Natural killer cell (primary cell): ENCODE data around the gene GIT2. TPM values are rescaled to one million over a fixed set of nuclear protein-coding genes. Genes with fewer than 3 reads are reported as not detected.

Experiments
- ATAC-seq, 3 donors: fragments of 150-1000 bp in 2 of 3; fragments of 200-7000 bp in 1 of 3; cut with Tn5 transposase; 1 replicate in 1 of 3; 2 replicates in 2 of 3; pipeline ENCODE4 v1.10.0; 2021; ENCODE audit warnings: mild to moderate bottlenecking in 2 of 3, moderate library complexity in 2 of 3
- DNase-seq, 2 donors: peaks; one replicate each; pipeline versions ENCODE4 v3.0.0 to v3.0.0-alpha.2; 2013 to 2021; ENCODE audit warnings: mixed read lengths in 1 of 2
- H3K27ac ChIP-seq: one replicate; pipeline ENCODE4 v1.5.1; 2013; ENCODE audit warnings: mild to moderate bottlenecking, low read length
- H3K27me3 ChIP-seq: one replicate; pipeline ENCODE4 v1.6.1; 2013; ENCODE audit warnings: low read length; ENCODE audit not compliant: control insufficient read depth, insufficient read depth
- H3K36me3 ChIP-seq: one replicate; pipeline ENCODE4 v1.6.1; 2013; ENCODE audit warnings: low read length; ENCODE audit not compliant: control insufficient read depth, insufficient read depth
- H3K4me1 ChIP-seq: one replicate; pipeline ENCODE4 v1.6.1; 2013; ENCODE audit warnings: low read length; ENCODE audit not compliant: control insufficient read depth, insufficient read depth
- H3K4me3 ChIP-seq: one replicate; pipeline ENCODE4 v1.5.1; 2013; ENCODE audit warnings: low read length
- H3K9me3 ChIP-seq: one replicate; pipeline ENCODE4 v1.6.1; 2013; ENCODE audit warnings: low read length; ENCODE audit not compliant: control insufficient read depth, insufficient read depth
- H3K27ac Mint-ChIP-seq, 2 donors: one replicate each; pipeline ENCODE4 v1.8.0; 2022; ENCODE audit warnings: mild to moderate bottlenecking in 2 of 2, mixed read lengths in 2 of 2, moderate library complexity in 1 of 2
- H3K27me3 Mint-ChIP-seq, 2 donors: one replicate each; pipeline ENCODE4 v1.8.0; 2022; ENCODE audit warnings: low read depth in 2 of 2, mixed read lengths in 2 of 2
- H3K36me3 Mint-ChIP-seq: one replicate; pipeline ENCODE4 v1.8.0; 2022; ENCODE audit warnings: mixed read lengths
- H3K4me1 Mint-ChIP-seq, 2 donors: one replicate each; pipeline ENCODE4 v1.8.0; 2022; ENCODE audit warnings: mixed read lengths in 2 of 2
- H3K4me3 Mint-ChIP-seq: one replicate; pipeline ENCODE4 v1.8.0; 2022; ENCODE audit warnings: mild to moderate bottlenecking, moderate library complexity, mixed read lengths
- H3K9me3 Mint-ChIP-seq, 2 donors: one replicate each; pipeline ENCODE4 v1.8.0; 2022; ENCODE audit warnings: mixed read lengths in 2 of 2
- WGBS: methylation state at CpG from one replicate; pipeline ENCODE4 v1.1.7; 2013; ENCODE audit warnings: missing lambda C conversion rate; ENCODE audit not compliant: insufficient coverage; 5-methylcytosine and 5-hydroxymethylcytosine counted together
- intact Hi-C: fragments of 100-400 bp; cut with micrococcal nuclease; formaldehyde crosslinking; loops from one replicate; pipeline ENCODE4 v1.14.2; 2022
- total RNA-seq, 4 donors: library from RNA; stranded (reverse); fragments of 120-200 nt in 1 of 4; gene quantifications; one replicate each; pipeline versions ENCODE4 v1.2.3 to v1.2.4, GENCODE V29; 2013 to 2022
- TF ChIP-seq, protein P1 (sequence below): fragments of 200-600 bp; IDR thresholded peaks from one replicate; pipeline ENCODE4 v1.8.0; 2022; ENCODE audit warnings: antibody characterized with exemption

GIT2 gene, protein sequence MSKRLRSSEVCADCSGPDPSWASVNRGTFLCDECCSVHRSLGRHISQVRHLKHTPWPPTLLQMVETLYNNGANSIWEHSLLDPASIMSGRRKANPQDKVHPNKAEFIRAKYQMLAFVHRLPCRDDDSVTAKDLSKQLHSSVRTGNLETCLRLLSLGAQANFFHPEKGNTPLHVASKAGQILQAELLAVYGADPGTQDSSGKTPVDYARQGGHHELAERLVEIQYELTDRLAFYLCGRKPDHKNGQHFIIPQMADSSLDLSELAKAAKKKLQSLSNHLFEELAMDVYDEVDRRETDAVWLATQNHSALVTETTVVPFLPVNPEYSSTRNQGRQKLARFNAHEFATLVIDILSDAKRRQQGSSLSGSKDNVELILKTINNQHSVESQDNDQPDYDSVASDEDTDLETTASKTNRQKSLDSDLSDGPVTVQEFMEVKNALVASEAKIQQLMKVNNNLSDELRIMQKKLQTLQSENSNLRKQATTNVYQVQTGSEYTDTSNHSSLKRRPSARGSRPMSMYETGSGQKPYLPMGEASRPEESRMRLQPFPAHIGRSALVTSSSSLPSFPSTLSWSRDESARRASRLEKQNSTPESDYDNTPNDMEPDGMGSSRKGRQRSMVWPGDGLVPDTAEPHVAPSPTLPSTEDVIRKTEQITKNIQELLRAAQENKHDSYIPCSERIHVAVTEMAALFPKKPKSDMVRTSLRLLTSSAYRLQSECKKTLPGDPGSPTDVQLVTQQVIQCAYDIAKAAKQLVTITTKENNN
- total RNA-seq, result 100 to 1,000 TPM in 2 of 3 donors, 10 to 100 TPM in 1; 98.8 to 118 (median 117) TPM
- 139 TPM for total RNA-seq (2013)

DNA sequence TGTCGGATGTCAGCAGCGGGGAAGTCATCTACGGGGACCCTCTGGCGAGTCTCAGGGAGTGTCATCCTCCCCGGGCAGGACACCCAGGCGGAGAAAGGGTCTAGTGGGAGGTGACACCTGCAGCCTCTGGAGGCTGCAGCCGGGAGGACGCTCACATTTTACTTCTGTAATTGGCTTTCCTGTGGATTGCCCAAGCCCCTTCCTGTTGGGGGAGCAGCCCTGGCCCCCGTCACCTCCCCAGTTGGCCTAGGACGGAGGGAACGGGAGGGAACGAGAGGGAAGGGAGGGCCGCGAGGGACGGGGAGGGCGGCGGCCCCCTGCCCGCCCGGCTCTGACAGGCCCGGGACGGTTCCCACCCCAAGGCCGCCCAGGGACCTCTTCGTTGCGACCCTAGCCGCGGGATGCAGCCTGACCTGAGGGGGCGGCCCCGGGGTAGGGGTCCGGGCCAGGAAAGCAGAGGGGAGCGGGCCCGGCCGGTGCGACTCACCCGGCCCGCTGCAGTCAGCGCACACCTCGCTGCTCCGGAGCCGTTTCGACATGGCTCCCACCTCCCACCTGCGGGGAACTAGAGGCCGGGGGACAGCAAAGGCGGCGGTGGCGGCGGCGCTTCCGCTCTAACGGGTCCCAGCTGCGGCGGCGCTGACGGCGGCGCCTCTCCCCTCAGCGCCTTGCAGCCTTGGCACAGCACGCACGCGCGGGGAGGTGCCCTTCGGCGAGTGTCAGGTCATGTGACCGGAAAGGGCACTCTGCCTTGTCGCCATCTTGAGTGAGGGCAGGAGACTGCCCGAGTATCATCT, at the start of gene GIT2:
TSS of gene GIT2 (minus strand) at position 683 of the 797 bp plus-strand sequence. CDS start at position 539, 144 bp downstream.
- Histone ChIP-seq H3K9me3 (no peaks in the 10 kb centered on the region), H3K36me3 (peaks cover 11% of the 10 kb centered on the region), H3K4me1 (peaks cover 35% of the 10 kb centered on the region), H3K27me3 (no peaks in the 10 kb centered on the region), H3K4me3 (peak within 1 kb of the TSS; percentile 93), H3K27ac (peak within 1 kb of the TSS; percentile 90)
- peaks cover 53 to 67% of the 10 kb centered on the region in 2 donors for H3K4me1 Mint-ChIP-seq
- no peaks in the 10 kb centered on the region for H3K36me3 Mint-ChIP-seq
- intact Hi-C loops, result loop anchor here (5.0 to 10.0 kb wide), 5 partner anchors 51 to 424 kb away; partner anchors contain the start of genes C12orf76, FAM222A, GLTP and MMAB
- DNase-seq, result peak; percentile 89 to 98
- peak within 1 kb of the TSS; percentile 93 to 96 for H3K27ac Mint-ChIP-seq
- no peaks in the 10 kb centered on the region for H3K9me3 Mint-ChIP-seq
- ATAC-seq, result peak; percentile 67 to 83 (median 77)
- TF ChIP-seq, protein P1, sequence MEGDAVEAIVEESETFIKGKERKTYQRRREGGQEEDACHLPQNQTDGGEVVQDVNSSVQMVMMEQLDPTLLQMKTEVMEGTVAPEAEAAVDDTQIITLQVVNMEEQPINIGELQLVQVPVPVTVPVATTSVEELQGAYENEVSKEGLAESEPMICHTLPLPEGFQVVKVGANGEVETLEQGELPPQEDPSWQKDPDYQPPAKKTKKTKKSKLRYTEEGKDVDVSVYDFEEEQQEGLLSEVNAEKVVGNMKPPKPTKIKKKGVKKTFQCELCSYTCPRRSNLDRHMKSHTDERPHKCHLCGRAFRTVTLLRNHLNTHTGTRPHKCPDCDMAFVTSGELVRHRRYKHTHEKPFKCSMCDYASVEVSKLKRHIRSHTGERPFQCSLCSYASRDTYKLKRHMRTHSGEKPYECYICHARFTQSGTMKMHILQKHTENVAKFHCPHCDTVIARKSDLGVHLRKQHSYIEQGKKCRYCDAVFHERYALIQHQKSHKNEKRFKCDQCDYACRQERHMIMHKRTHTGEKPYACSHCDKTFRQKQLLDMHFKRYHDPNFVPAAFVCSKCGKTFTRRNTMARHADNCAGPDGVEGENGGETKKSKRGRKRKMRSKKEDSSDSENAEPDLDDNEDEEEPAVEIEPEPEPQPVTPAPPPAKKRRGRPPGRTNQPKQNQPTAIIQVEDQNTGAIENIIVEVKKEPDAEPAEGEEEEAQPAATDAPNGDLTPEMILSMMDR, result no peak
- WGBS, result under 1% methylated on average over 65 of the region's 65 CpGs
- peak within 1 kb of the TSS; percentile 91 for H3K4me3 Mint-ChIP-seq
- no peaks in the 10 kb centered on the region for H3K27me3 Mint-ChIP-seq

DNA sequence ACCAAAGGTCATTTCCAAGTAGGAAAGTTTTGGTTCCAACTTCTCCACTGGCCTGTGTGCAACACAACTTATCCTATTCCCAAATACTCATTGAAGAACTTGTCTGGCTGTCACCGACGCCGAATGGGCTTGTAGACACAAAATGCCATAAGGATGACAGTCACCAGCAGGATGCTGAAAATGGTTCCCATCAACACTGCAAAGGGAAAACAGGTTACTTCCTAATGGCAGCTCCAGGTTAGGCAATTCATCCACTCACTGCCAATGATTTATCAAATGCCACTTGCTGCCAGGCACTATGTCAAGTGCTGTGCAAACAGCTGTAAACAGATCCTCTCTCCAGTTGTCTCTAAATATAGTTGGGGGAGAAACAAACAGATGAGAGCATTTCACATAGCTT, 46.1 kb upstream of the GIT2 start:
- TF ChIP-seq, protein P1, result no peak
- no peaks in the 10 kb centered on the region for H3K27me3 ChIP-seq
- Mint-ChIP-seq H3K4me3 (no peak overlapping the region), H3K4me1 (peaks cover 27 to 35% of the 10 kb centered on the region in 2 donors), H3K9me3 (no peaks in the 10 kb centered on the region), H3K36me3 (no peaks in the 10 kb centered on the region), H3K27me3 (no peaks in the 10 kb centered on the region), H3K27ac (peak overlapping the region in 1 of 2 donors; percentile 86)
- no peak overlapping the region for H3K4me3 ChIP-seq
- ATAC-seq (no peak), DNase-seq (no peak)
- peaks cover 21% of the 10 kb centered on the region for H3K36me3 ChIP-seq
- intact Hi-C loops, result no loop called here
- H3K27ac ChIP-seq, result no peak overlapping the region
- WGBS, result 98% methylated on average over 3 of the region's 3 CpGs
- peaks cover 13% of the 10 kb centered on the region for H3K4me1 ChIP-seq
- H3K9me3 ChIP-seq, result no peaks in the 10 kb centered on the region

DNA sequence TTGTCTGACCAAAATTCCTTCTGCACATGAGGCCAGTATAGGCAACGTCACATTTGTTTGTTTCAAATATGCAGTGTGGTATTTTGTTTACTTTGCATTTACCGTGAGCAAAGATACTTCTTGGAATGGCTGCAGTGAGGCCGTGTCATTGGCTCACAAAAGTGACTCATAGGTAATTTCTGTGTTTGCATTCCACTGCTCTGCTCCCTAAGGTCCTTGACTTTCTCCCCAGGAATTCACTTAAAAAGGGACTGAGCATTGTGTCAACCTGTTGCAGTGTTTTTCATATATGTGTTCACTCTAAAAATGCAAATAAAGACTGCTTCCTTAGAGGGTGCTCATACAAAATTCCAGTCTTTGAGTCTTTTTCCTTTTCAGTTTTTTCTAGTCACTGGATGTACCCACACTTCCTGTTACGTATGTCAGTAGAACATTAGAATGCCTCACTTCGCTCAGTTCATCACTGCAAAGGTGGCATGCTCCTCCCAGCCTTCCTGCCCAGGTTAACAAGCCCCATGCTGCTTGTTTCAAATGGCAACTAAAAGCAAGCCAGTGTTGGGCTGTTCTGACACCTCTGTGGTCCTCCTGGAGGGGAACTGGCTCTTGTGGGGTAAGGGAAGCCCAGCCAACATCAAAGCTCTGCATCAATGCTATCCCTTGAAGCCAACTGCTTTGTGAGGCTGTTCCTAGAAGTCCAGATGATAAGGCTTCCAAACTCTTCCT, 43.1 kb upstream of the GIT2 start:
- Histone ChIP-seq H3K9me3 (no peaks in the 10 kb centered on the region), H3K27me3 (no peaks in the 10 kb centered on the region), H3K36me3 (peaks cover 47% of the 10 kb centered on the region), H3K4me3 (no peak overlapping the region), H3K27ac (peak overlapping the region; percentile 56), H3K4me1 (peaks cover 8% of the 10 kb centered on the region)
- Mint-ChIP-seq H3K27me3 (no peaks in the 10 kb centered on the region), H3K4me1 (peaks cover 27 to 33% of the 10 kb centered on the region in 2 donors), H3K4me3 (no peak overlapping the region), H3K9me3 (no peaks in the 10 kb centered on the region), H3K36me3 (no peaks in the 10 kb centered on the region), H3K27ac (peak overlapping the region; percentile 82 to 87)
- intact Hi-C loops, result no loop called here
- WGBS, result 64% methylated on average over 5 of the region's 5 CpGs
- DNase-seq (peak in 1 of 2 donors; percentile 60), ATAC-seq (peak in 2 of 3 donors; percentile 37 to 53)
- TF ChIP-seq, protein P1, result no peak
